H9 (cell line): ENCODE measurements around the gene TCERG1L. TPM values are rescaled to one million over a fixed set of nuclear protein-coding genes. Genes with fewer than 3 reads are reported as not detected.
A peak's percentile ranks its signal among the peaks of the same experiment; 100 is the strongest.

Source experiments
- DNase-seq: peaks from one replicate; pipeline ENCODE4 v3.0.0-alpha.2; 2017
- H2AFZ ChIP-seq: one replicate; pipeline ENCODE4 v1.6.1; 2013; ENCODE audit warnings: mild to moderate bottlenecking, low read length, control low read depth, moderate library complexity
- H2AK5ac ChIP-seq: 2 replicates; pipeline ENCODE4 v1.6.1; 2013; ENCODE audit warnings: low read length, control low read depth, mixed read lengths; ENCODE audit not compliant: insufficient read length
- H2BK120ac ChIP-seq: one replicate; pipeline ENCODE4 v1.6.1; 2013; ENCODE audit warnings: low read depth, mild to moderate bottlenecking, low read length, control low read depth, inconsistent platforms; ENCODE audit not compliant: poor library complexity, severe bottlenecking
- H2BK12ac ChIP-seq: 2 replicates; pipeline ENCODE4 v1.6.1; 2013; ENCODE audit warnings: low read length, control low read depth, mixed read lengths, low read depth; ENCODE audit not compliant: insufficient read length
- H2BK15ac ChIP-seq: 2 replicates; pipeline ENCODE4 v1.6.1; 2013; ENCODE audit warnings: low read depth, low read length, control low read depth
- H2BK20ac ChIP-seq: one replicate; pipeline ENCODE4 v1.6.1; 2013; ENCODE audit warnings: low read depth, mild to moderate bottlenecking, low read length, control low read depth, inconsistent platforms; ENCODE audit not compliant: poor library complexity, severe bottlenecking
- H2BK5ac ChIP-seq: 2 replicates; pipeline ENCODE4 v1.6.1; 2013; ENCODE audit warnings: low read length, control low read depth, mixed read lengths; ENCODE audit not compliant: insufficient read length
- H3K14ac ChIP-seq: 2 replicates; pipeline ENCODE4 v1.6.1; 2013; ENCODE audit warnings: low read length, control low read depth; ENCODE audit not compliant: insufficient read depth
- H3K18ac ChIP-seq: 2 replicates; pipeline ENCODE4 v1.6.1; 2013; ENCODE audit warnings: low read depth, mild to moderate bottlenecking, mixed read lengths, low read length, control low read depth; ENCODE audit not compliant: insufficient read length
- H3K23ac ChIP-seq: 2 replicates; pipeline ENCODE4 v1.6.1; 2013; ENCODE audit warnings: low read length, control low read depth, mixed read lengths, low read depth; ENCODE audit not compliant: insufficient read length
- H3K23me2 ChIP-seq: 2 replicates; pipeline ENCODE4 v1.6.1; 2013; ENCODE audit warnings: low read depth, mild to moderate bottlenecking, mixed read lengths, low read length, control low read depth; ENCODE audit not compliant: insufficient read length, poor library complexity, severe bottlenecking
- H3K27ac ChIP-seq: 2 replicates; pipeline ENCODE4 v1.5.1; 2013; ENCODE audit warnings: low read length, control low read depth, mixed read lengths, low read depth; ENCODE audit not compliant: insufficient read length
- H3K27me3 ChIP-seq: 2 replicates; pipeline ENCODE4 v1.6.1; 2013; ENCODE audit warnings: low read length, control low read depth, inconsistent platforms; ENCODE audit not compliant: insufficient read depth
- H3K4ac ChIP-seq: 2 replicates; pipeline ENCODE4 v1.6.1; 2013; ENCODE audit warnings: low read depth, mild to moderate bottlenecking, control low read depth, inconsistent platforms, low read length, moderate library complexity
- H3K4me1 ChIP-seq: 2 replicates; pipeline ENCODE4 v1.6.1; 2013; ENCODE audit warnings: low read length, control low read depth, inconsistent platforms; ENCODE audit not compliant: insufficient read depth
- H3K4me2 ChIP-seq: 2 replicates; pipeline ENCODE4 v1.6.1; 2013; ENCODE audit warnings: low read length, control low read depth, mixed read lengths; ENCODE audit not compliant: insufficient read length, insufficient read depth
- H3K56ac ChIP-seq: 2 replicates; pipeline ENCODE4 v1.6.1; 2013; ENCODE audit warnings: low read depth, mild to moderate bottlenecking, mixed read lengths, low read length, control low read depth; ENCODE audit not compliant: insufficient read length
- H3K79me1 ChIP-seq: 2 replicates; pipeline ENCODE4 v1.6.1; 2013; ENCODE audit warnings: low read depth, mild to moderate bottlenecking, moderate library complexity, low read length, control low read depth, inconsistent platforms; ENCODE audit not compliant: insufficient read depth, poor library complexity, severe bottlenecking
- H3K79me2 ChIP-seq: 2 replicates; pipeline ENCODE4 v1.6.1; 2013; ENCODE audit warnings: low read length, control low read depth, inconsistent platforms; ENCODE audit not compliant: insufficient read depth
- H3K9ac ChIP-seq: 2 replicates; pipeline ENCODE4 v1.6.1; 2013; ENCODE audit warnings: low read length, control low read depth, mixed read lengths; ENCODE audit not compliant: insufficient read length; ENCODE audit errors: extremely low read depth
- H3K9me3 ChIP-seq: one replicate; pipeline ENCODE4 v1.6.1; 2013; ENCODE audit warnings: low read depth, low read length, inconsistent platforms; ENCODE audit not compliant: control insufficient read depth
- H3T11ph ChIP-seq: one replicate; pipeline ENCODE4 v1.6.1; 2013; ENCODE audit warnings: mild to moderate bottlenecking, low read length, control low read depth, inconsistent platforms
- H4K20me1 ChIP-seq: one replicate; pipeline ENCODE4 v1.6.1; 2013; ENCODE audit not compliant: control insufficient read depth, insufficient read length, insufficient read depth
- H4K5ac ChIP-seq: 2 replicates; pipeline ENCODE4 v1.6.1; 2013; ENCODE audit warnings: low read depth, mild to moderate bottlenecking, mixed read lengths, low read length, control low read depth; ENCODE audit not compliant: insufficient read length
- H4K8ac ChIP-seq: replicated peaks from 2 replicates; pipeline ENCODE4 v1.6.1; 2013; ENCODE audit warnings: low read length, control low read depth, mixed read lengths, low read depth; ENCODE audit not compliant: insufficient read length
- H4K91ac ChIP-seq: 2 replicates; pipeline ENCODE4 v1.6.1; 2013; ENCODE audit warnings: low read depth, mild to moderate bottlenecking, moderate library complexity, mixed read lengths, low read length, control low read depth; ENCODE audit not compliant: insufficient read length
- H3K27ac Mint-ChIP-seq, 3 experiments: 2 replicates in 2 of 3; 3 replicates in 1 of 3; pipeline ENCODE4 v1.8.0; 2020 to 2021; ENCODE audit warnings: mixed read lengths in 3 of 3, mild to moderate bottlenecking in 1 of 3, moderate library complexity in 1 of 3
- H3K27me3 Mint-ChIP-seq: 2 replicates; pipeline ENCODE4 v1.8.0; 2021; ENCODE audit warnings: low read depth, mild to moderate bottlenecking, moderate library complexity, mixed read lengths
- H3K36me3 Mint-ChIP-seq, 3 experiments: 2 replicates in 2 of 3; 3 replicates in 1 of 3; pipeline ENCODE4 v1.8.0; 2020 to 2021; ENCODE audit warnings: low read depth in 3 of 3, mixed read lengths in 3 of 3; ENCODE audit not compliant: insufficient read depth in 1 of 3
- H3K4me1 Mint-ChIP-seq, 2 experiments: 2 replicates each; pipeline ENCODE4 v1.8.0; 2020; ENCODE audit warnings: mixed read lengths in 2 of 2
- H3K4me3 Mint-ChIP-seq, 2 experiments: 2 replicates in 1 of 2; 3 replicates in 1 of 2; pipeline ENCODE4 v1.8.0; 2020 to 2021; ENCODE audit warnings: mild to moderate bottlenecking in 2 of 2, mixed read lengths in 2 of 2, moderate library complexity in 1 of 2
- H3K9me3 Mint-ChIP-seq, 2 experiments: 2 replicates in 1 of 2; 3 replicates in 1 of 2; pipeline ENCODE4 v1.8.0; 2020; ENCODE audit warnings: mild to moderate bottlenecking in 2 of 2, mixed read lengths in 2 of 2, moderate library complexity in 1 of 2
- WGBS: extraction: QIAGEN DNeasy Blood & Tissue Kit; methylation state at CpG from one replicate; pipeline ENCODE4 v1.1.7; 2013; ENCODE audit warnings: missing lambda C conversion rate, low lambda C conversion rate, mixed read lengths; ENCODE audit not compliant: insufficient read length; ENCODE audit errors: extremely low coverage; 5-methylcytosine and 5-hydroxymethylcytosine counted together
- total RNA-seq: library from RNA; stranded (reverse); gene quantifications from 2 replicates; pipeline ENCODE4 v1.2.1, GENCODE V29; 2021
- TF ChIP-seq, protein P1 (sequence below): fragments of 200-600 bp; sonication (generic); conservative IDR thresholded peaks from 3 replicates; pipeline ENCODE4 v1.8.0; 2021; ENCODE audit warnings: antibody characterized with exemption, mild to moderate bottlenecking

The TCERG1L gene
- total RNA-seq, 1 experiment from 2014 or later: 3.3 TPM

- no CpG with 5 or more reads among the region's 6 CpGs for WGBS
- Mint-ChIP-seq H3K27ac (no peak overlapping the region), H3K9me3 (no peaks in the 10 kb centered on the region; a peak in 1 of 5 replicates), H3K36me3 (no peaks in the 10 kb centered on the region; a peak in 3 of 7 replicates), H3K27me3 (peaks cover 32% of the 10 kb centered on the region), H3K4me1 (peaks cover 25% of the 10 kb centered on the region in 2 experiments), H3K4me3 (peak overlapping the region in 1 of 2 experiments; percentile 43; a peak in 1 of 5 replicates)
- Histone ChIP-seq H3K23me2 (peaks cover 8% of the 10 kb centered on the region), H2BK5ac (no peak overlapping the region), H3K18ac (no peak overlapping the region), H3K14ac (no peak overlapping the region), H3K56ac (no peak overlapping the region), H3T11ph (no peak overlapping the region), H2BK20ac (no peak overlapping the region), H2BK15ac (no peak overlapping the region), H3K79me2 (no peaks in the 10 kb centered on the region), H2AFZ (no peak overlapping the region), H3K23ac (no peak overlapping the region), H4K5ac (no peak overlapping the region), H3K4me2 (no peak overlapping the region), H3K27ac (no peak overlapping the region), H2BK12ac (no peak overlapping the region), H4K8ac (no peak overlapping the region), H4K20me1 (no peaks in the 10 kb centered on the region), H3K27me3 (no peaks in the 10 kb centered on the region), H3K4me1 (peaks cover 2% of the 10 kb centered on the region; the same call in 1 of the 2 replicates), H3K9me3 (no peaks in the 10 kb centered on the region), H2AK5ac (no peak overlapping the region), H3K9ac (no peak overlapping the region), H3K79me1 (no peaks in the 10 kb centered on the region), H4K91ac (no peak overlapping the region), H3K4ac (no peak overlapping the region), H2BK120ac (no peak overlapping the region)
- TF ChIP-seq, protein P1, sequence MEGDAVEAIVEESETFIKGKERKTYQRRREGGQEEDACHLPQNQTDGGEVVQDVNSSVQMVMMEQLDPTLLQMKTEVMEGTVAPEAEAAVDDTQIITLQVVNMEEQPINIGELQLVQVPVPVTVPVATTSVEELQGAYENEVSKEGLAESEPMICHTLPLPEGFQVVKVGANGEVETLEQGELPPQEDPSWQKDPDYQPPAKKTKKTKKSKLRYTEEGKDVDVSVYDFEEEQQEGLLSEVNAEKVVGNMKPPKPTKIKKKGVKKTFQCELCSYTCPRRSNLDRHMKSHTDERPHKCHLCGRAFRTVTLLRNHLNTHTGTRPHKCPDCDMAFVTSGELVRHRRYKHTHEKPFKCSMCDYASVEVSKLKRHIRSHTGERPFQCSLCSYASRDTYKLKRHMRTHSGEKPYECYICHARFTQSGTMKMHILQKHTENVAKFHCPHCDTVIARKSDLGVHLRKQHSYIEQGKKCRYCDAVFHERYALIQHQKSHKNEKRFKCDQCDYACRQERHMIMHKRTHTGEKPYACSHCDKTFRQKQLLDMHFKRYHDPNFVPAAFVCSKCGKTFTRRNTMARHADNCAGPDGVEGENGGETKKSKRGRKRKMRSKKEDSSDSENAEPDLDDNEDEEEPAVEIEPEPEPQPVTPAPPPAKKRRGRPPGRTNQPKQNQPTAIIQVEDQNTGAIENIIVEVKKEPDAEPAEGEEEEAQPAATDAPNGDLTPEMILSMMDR: no peak
- no peak for DNase-seq
Measured at GRCh38 chr10:131313377-131313776, 1.9 kb upstream of the TCERG1L start.
